H1 (cell line): ENCODE results near the gene SPIB. TPM values are rescaled to one million over a fixed set of nuclear protein-coding genes. Genes with fewer than 3 reads are reported as not detected.

ENCODE experiments used
- CTCF ChIA-PET: fragments of 300-600 bp; sonication (Branson Sonifier 250); formaldehyde crosslinking; loops from one replicate; lab custom pipeline; 2021; ENCODE audit not compliant: partially characterized antibody; lab: Charles Lee
- POLR2A ChIA-PET: fragments of 300-600 bp; sonication (Branson Sonifier 250); formaldehyde crosslinking; loops from one replicate; lab custom pipeline; 2021; ENCODE audit warnings: inconsistent platforms; ENCODE audit not compliant: partially characterized antibody; lab: Charles Lee
- DNase-seq, 2 experiments: peaks; one replicate each; pipeline versions ENCODE4 v3.0.0 to v3.0.0-alpha.2; 2010 to 2022; ENCODE audit warnings: low spot score in 2 of 2, low read depth in 1 of 2, mixed read lengths in 1 of 2
- FAIRE-seq: peaks from 2 replicates; lab custom pipeline; 2011; peaks lifted over from hg19 to GRCh38; lab: Jason Lieb, UNC
- H2AFZ ChIP-seq: 2 replicates; pipeline ENCODE4 v1.8.1; 2012; ENCODE audit warnings: low read length, inconsistent platforms
- H2AK5ac ChIP-seq: 2 replicates; pipeline ENCODE4 v1.6.1; 2013; ENCODE audit warnings: low read depth, low read length
- H2BK120ac ChIP-seq: replicated peaks from 2 replicates; pipeline ENCODE3; 2013; ENCODE audit warnings: low read depth, low read length, inconsistent platforms
- H2BK12ac ChIP-seq: 2 replicates; pipeline ENCODE4 v1.6.1; 2013; ENCODE audit warnings: low read depth, low read length
- H2BK15ac ChIP-seq: 2 replicates; pipeline ENCODE4 v1.6.1; 2013; ENCODE audit warnings: low read length
- H2BK20ac ChIP-seq: 2 replicates; pipeline ENCODE4 v1.6.1; 2013; ENCODE audit warnings: low read length
- H2BK5ac ChIP-seq: 2 replicates; pipeline ENCODE4 v1.6.1; 2013; ENCODE audit warnings: low read depth, low read length
- H3K14ac ChIP-seq: 2 replicates; pipeline ENCODE4 v1.6.1; 2013; ENCODE audit warnings: inconsistent platforms; ENCODE audit not compliant: insufficient read length
- H3K18ac ChIP-seq: 2 replicates; pipeline ENCODE4 v1.6.1; 2013; ENCODE audit warnings: low read length; ENCODE audit errors: extremely low read depth
- H3K23ac ChIP-seq: 2 replicates; pipeline ENCODE4 v1.6.1; 2013; ENCODE audit warnings: inconsistent platforms; ENCODE audit not compliant: insufficient read length
- H3K23me2 ChIP-seq: 2 replicates; pipeline ENCODE4 v1.6.1; 2013; ENCODE audit warnings: low read depth, low read length
- H3K27ac ChIP-seq: 2 replicates; pipeline ENCODE4 v1.6.1; 2011; ENCODE audit warnings: low read depth, low read length, inconsistent platforms
- H3K27me3 ChIP-seq, 4 experiments: replicated peaks in 1 of 4; 1 replicate in 1 of 4; 2 replicates in 3 of 4; pipeline versions ENCODE4 v1.6.1 to v1.8.1; 2011 to 2013; ENCODE audit warnings: low read length in 3 of 4, mild to moderate bottlenecking in 3 of 4, inconsistent platforms in 2 of 4, mixed read lengths in 2 of 4, moderate library complexity in 1 of 4; ENCODE audit not compliant: control insufficient read depth in 3 of 4, insufficient read depth in 3 of 4; ENCODE audit errors: extremely low read depth in 1 of 4
- H3K36me3 ChIP-seq, 4 experiments: 2 replicates each; pipeline versions ENCODE4 v1.6.1 to v1.8.1; 2011 to 2013; ENCODE audit warnings: mild to moderate bottlenecking in 4 of 4, low read length in 3 of 4, moderate library complexity in 2 of 4, control low read depth in 1 of 4, inconsistent platforms in 1 of 4; ENCODE audit not compliant: insufficient read depth in 4 of 4, control insufficient read depth in 2 of 4
- H3K4ac ChIP-seq: replicated peaks from 2 replicates; pipeline ENCODE3; 2013; ENCODE audit warnings: low read length, low read depth, mixed read lengths, inconsistent platforms; ENCODE audit not compliant: insufficient read length
- H3K4me1 ChIP-seq, 4 experiments: replicated peaks in 1 of 4; 1 replicate in 1 of 4; 2 replicates in 3 of 4; pipeline versions ENCODE4 v1.6.1 to v1.8.1; 2011 to 2013; ENCODE audit warnings: low read length in 3 of 4, inconsistent platforms in 2 of 4, mixed read lengths in 1 of 4; ENCODE audit not compliant: insufficient read depth in 4 of 4, control insufficient read depth in 3 of 4
- H3K4me2 ChIP-seq, 2 experiments: 2 replicates each; pipeline versions ENCODE4 v1.6.1 to v1.8.1; 2011 to 2013; ENCODE audit warnings: low read depth in 2 of 2, low read length in 2 of 2, control low read depth in 1 of 2, inconsistent platforms in 1 of 2, mild to moderate bottlenecking in 1 of 2; ENCODE audit not compliant: insufficient read depth in 1 of 2
- H3K4me3 ChIP-seq, 4 experiments: fragments of 200-600, 300-600 bp in 1 of 4; sonication (generic), shearing (Covaris generic), sonication (Bioruptor Twin) in 1 of 4; 2 replicates each; pipeline versions ENCODE4 v1.5.1 to v1.8.1; 2011 to 2016; ENCODE audit warnings: low read length in 4 of 4, low read depth in 3 of 4, control low read depth in 2 of 4, inconsistent platforms in 2 of 4, mild to moderate bottlenecking in 2 of 4, mixed read lengths in 1 of 4, moderate library complexity in 1 of 4; ENCODE audit not compliant: insufficient read depth in 2 of 4; ENCODE audit errors: extremely low read depth in 1 of 4
- H3K56ac ChIP-seq: replicated peaks from 2 replicates; pipeline ENCODE3; 2013; ENCODE audit warnings: low read depth, mild to moderate bottlenecking, mixed read lengths, low read length, inconsistent platforms; ENCODE audit not compliant: insufficient read length
- H3K79me1 ChIP-seq: 2 replicates; pipeline ENCODE4 v1.6.1; 2013; ENCODE audit warnings: low read depth, low read length, control low read depth
- H3K79me2 ChIP-seq, 2 experiments: 2 replicates each; pipeline versions ENCODE4 v1.6.1 to v1.8.1; 2012 to 2013; ENCODE audit warnings: low read length in 2 of 2, mild to moderate bottlenecking in 2 of 2, inconsistent platforms in 1 of 2; ENCODE audit not compliant: insufficient read depth in 2 of 2, control insufficient read depth in 1 of 2
- H3K9ac ChIP-seq, 4 experiments: replicated peaks in 1 of 4; 1 replicate in 1 of 4; 2 replicates in 3 of 4; pipeline versions ENCODE4 v1.6.1 to v1.8.1; 2011 to 2013; ENCODE audit warnings: low read depth in 3 of 4, low read length in 3 of 4, control low read depth in 2 of 4, mild to moderate bottlenecking in 2 of 4, moderate library complexity in 2 of 4, inconsistent platforms in 1 of 4; ENCODE audit errors: extremely low read depth in 1 of 4
- H3K9me3 ChIP-seq, 2 experiments: 2 replicates each; pipeline versions ENCODE4 v1.6.1 to v1.8.1; 2012 to 2013; ENCODE audit warnings: mild to moderate bottlenecking in 2 of 2, moderate library complexity in 2 of 2, control low read depth in 1 of 2, inconsistent platforms in 1 of 2, low read depth in 1 of 2, low read length in 1 of 2, mixed read lengths in 1 of 2; ENCODE audit not compliant: insufficient read depth in 2 of 2
- H4K20me1 ChIP-seq, 2 experiments: replicated peaks in 1 of 2; 2 replicates each; pipeline versions ENCODE3 to v1.8.1; 2011 to 2013; ENCODE audit warnings: inconsistent platforms in 2 of 2, low read length in 2 of 2, mild to moderate bottlenecking in 1 of 2; ENCODE audit not compliant: insufficient read depth in 2 of 2, control insufficient read depth in 1 of 2
- H4K5ac ChIP-seq: 2 replicates; pipeline ENCODE4 v1.6.1; 2013; ENCODE audit warnings: low read length, low read depth, mixed read lengths, inconsistent platforms; ENCODE audit not compliant: insufficient read length
- H4K8ac ChIP-seq: 2 replicates; pipeline ENCODE4 v1.8.0; 2013; ENCODE audit warnings: mild to moderate bottlenecking, moderate library complexity, low read length, inconsistent platforms; ENCODE audit not compliant: insufficient read depth; ENCODE audit errors: extremely low read depth
- H4K91ac ChIP-seq: replicated peaks from 2 replicates; pipeline ENCODE3; 2013; ENCODE audit warnings: low read length, mixed read lengths, inconsistent platforms; ENCODE audit not compliant: insufficient read length
- EP300 ChIP-seq, 2 experiments: IDR thresholded peaks; 1 replicate in 1 of 2; 2 replicates in 1 of 2; pipeline ENCODE4 v1.6.1; 2011 to 2012; ENCODE audit warnings: low read depth in 2 of 2, low read length in 2 of 2, mild to moderate bottlenecking in 2 of 2, borderline replicate concordance in 1 of 2, inconsistent platforms in 1 of 2, moderate library complexity in 1 of 2
- HDAC2 ChIP-seq, 2 experiments: fragments of 300-600 bp in 1 of 2; sonication (generic) in 1 of 2; IDR thresholded peaks; 2 replicates each; pipeline ENCODE4 v1.6.1; 2011 to 2012; ENCODE audit warnings: low read depth in 2 of 2, low read length in 2 of 2, mild to moderate bottlenecking in 2 of 2, moderate library complexity in 2 of 2, borderline replicate concordance in 1 of 2, inconsistent platforms in 1 of 2
- RNF2 ChIP-seq: fragments of 200-900, 300-1000 bp; sonication (generic); IDR thresholded peaks from 2 replicates; pipeline ENCODE4 v1.7.1; 2016; ENCODE audit warnings: borderline replicate concordance, low read depth, mild to moderate bottlenecking, antibody characterized with exemption, low read length; ENCODE audit not compliant: poor library complexity, severe bottlenecking; ENCODE audit errors: missing control alignments
- SIRT6 ChIP-seq: IDR thresholded peaks from one replicate; pipeline ENCODE4 v1.7.1; 2012; ENCODE audit warnings: low read length, inconsistent platforms
- SRF ChIP-seq: IDR thresholded peaks from 2 replicates; pipeline ENCODE4 v1.6.1; 2011; ENCODE audit warnings: mild to moderate bottlenecking, low read depth, low read length, moderate library complexity
- TCF12 ChIP-seq: IDR thresholded peaks from 2 replicates; pipeline ENCODE4 v1.6.1; 2011; ENCODE audit warnings: low read depth, mild to moderate bottlenecking, low read length
- WGBS, 2 experiments: shearing (Covaris generic) in 1 of 2; methylation state at CpG; one replicate each; pipeline versions ENCODE4 v1.1.6 to v1.1.7; 2013 to 2015; ENCODE audit warnings: low lambda C conversion rate in 2 of 2, mixed read lengths in 2 of 2, inconsistent platforms in 1 of 2, low coverage in 1 of 2, missing lambda C conversion rate in 1 of 2; ENCODE audit not compliant: insufficient replicate concordance in 2 of 2, insufficient coverage in 1 of 2, insufficient read length in 1 of 2; ENCODE audit errors: extremely low coverage in 1 of 2, missing lambda C conversion rate in 1 of 2; 5-methylcytosine and 5-hydroxymethylcytosine counted together
- polyA plus RNA-seq, 7 experiments: library from polyadenylated mRNA; depleted of rRNA in 3 of 7; stranded (reverse) in 5 of 7; unstranded in 2 of 7; fragments of >200 nt in 5 of 7; fragments of 200-250 nt in 2 of 7; gene quantifications; 1 replicate in 5 of 7; 2 replicates in 1 of 7; 4 replicates in 1 of 7; pipeline versions ENCODE4 v1.2.1 to v1.2.3, GENCODE V29; 2011 to 2013; ENCODE audit warnings: missing spikeins in 2 of 7, mixed read lengths in 2 of 7
- total RNA-seq: library from RNA; stranded (reverse); fragmentation: NEBNext Ultra II Directional; extraction: Animal tissue kit (Norgen Biotek cat#: 25700); gene quantifications from 2 replicates; pipeline ENCODE4 v1.2.1, GENCODE V29; 2021

Gene SPIB
- total and polyA plus RNA-seq, 2 of the 8 experiments (the other 6 are each of a cell fraction or from before 2014, with no cell fraction given): 11.1 to 17.4 TPM

DNA sequence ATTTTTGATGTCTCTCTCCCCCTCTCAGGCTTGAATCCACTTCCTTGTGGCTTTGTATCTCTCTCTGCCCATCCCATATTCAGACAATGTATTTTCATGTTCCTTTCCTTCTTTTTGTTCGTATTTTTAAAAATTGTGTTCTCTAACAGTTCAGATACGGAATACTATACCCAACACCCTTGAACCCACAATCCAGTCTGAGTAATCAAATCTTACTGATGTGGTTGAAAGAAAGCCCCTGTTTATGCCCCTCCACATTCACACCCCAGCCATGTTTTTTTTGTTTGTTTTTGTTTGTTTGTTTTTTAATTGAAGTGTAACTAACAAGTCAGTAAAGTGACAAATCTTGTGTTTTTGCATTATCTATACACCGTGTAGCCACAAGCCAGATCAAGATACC is 1.4 kb downstream of the SPIB start:
- Histone ChIP-seq H3K9ac (no peak overlapping the region), H2AK5ac (no peak overlapping the region), H3K4me1 (peaks cover 0 to 19% (median 11%) of the 10 kb centered on the region in 4 experiments; a peak in 6 of 7 replicates), H3K9me3 (no peaks in the 10 kb centered on the region), H3K14ac (no peak overlapping the region), H2BK20ac (peak overlapping the region; percentile 55; the same call in 1 of the 2 replicates), H3K4ac (no peak overlapping the region), H3K4me3 (peak overlapping the region in 1 of 4 experiments; percentile 67; a peak in 5 of 8 replicates), H3K23me2 (peaks cover 12% of the 10 kb centered on the region; the same call in 1 of the 2 replicates), H4K8ac (no peak overlapping the region), H3K79me2 (no peaks in the 10 kb centered on the region), H3K27ac (no peak overlapping the region), H3K23ac (no peak overlapping the region), H4K5ac (no peak overlapping the region), H3K18ac (peak overlapping the region; percentile 5; the same call in 1 of the 2 replicates), H2AFZ (no peak overlapping the region), H2BK120ac (no peak overlapping the region), H3K27me3 (peaks cover 0 to 2% (median 0%) of the 10 kb centered on the region in 4 experiments; a peak in 1 of 7 replicates), H3K4me2 (peak overlapping the region; percentile 93 to 95), H4K20me1 (peaks cover 0 to 5% of the 10 kb centered on the region in 2 experiments), H3K79me1 (peaks cover 2% of the 10 kb centered on the region; the same call in 1 of the 2 replicates), H3K56ac (no peak overlapping the region), H2BK12ac (no peak overlapping the region), H2BK5ac (peak overlapping the region; percentile 68; the same call in 1 of the 2 replicates), H2BK15ac (no peak overlapping the region), H3K36me3 (no peaks in the 10 kb centered on the region), H4K91ac (no peak overlapping the region)
- no peak for FAIRE-seq
- DNase-seq: no peak
- TF ChIP-seq TCF12: no peak
- TF ChIP-seq SIRT6: no peak
- TF ChIP-seq SRF: no peak
- TF ChIP-seq HDAC2 (IDR thresholded peaks at IDR 0.05; ENCODE audit: borderline replicate concordance in 1 of 2, low read depth in 2 of 2, low read length in 2 of 2): no peak
- no peak for TF ChIP-seq EP300 (IDR thresholded peaks at IDR 0.05; ENCODE audit: borderline replicate concordance in 1 of 2, low read depth in 2 of 2, low read length in 2 of 2)
- no peak for TF ChIP-seq RNF2
- ChIA-PET POLR2A (interaction anchor here (0.8 to 2.8 kb wide), 8 partner anchors 8 to 87 kb away, joined by 3 to 16 read pairs (median 5); partner anchors contain the start of genes MYBPC2 and POLD1), CTCF (interaction anchor here (0.7 to 1.3 kb wide), 3 partner anchors 11 to 41 kb away, joined by 3 read pairs; no protein-coding TSS in a partner anchor)
- WGBS, 2 experiments: 71% methylated on average over 3 of the region's 3 CpGs; no CpG with 5 or more reads in 1 of the 2 experiments
